ENCODE results near the gene TRMT44.
"Not testable (repeated sequence)": the region's sequence is repeated elsewhere in the genome, so short reads cannot be mapped to it uniquely, and the experiment has no call there.

TRMT44 gene

DNA sequence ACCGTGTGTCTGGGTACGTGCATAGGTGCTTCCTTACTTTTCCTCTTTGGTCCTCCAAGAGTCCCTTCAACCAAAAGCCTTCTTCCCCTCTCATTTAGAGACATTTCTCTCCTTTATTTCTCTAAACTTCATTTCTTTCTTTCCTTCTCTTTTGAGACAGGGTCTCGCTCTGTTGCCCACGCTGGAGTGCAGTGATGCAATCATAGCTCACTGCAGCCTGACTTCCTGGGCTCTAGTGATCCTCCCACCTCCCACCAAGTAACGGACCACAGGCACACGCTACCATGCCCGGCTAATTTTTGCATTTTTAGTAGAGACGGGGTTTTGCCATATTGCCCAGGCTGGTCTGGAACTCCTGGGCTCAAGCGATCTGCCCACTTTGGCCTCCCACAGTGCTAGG is 42.2 kb upstream of the TRMT44 start:
- no peak overlapping the region for H3K9ac ChIP-seq (ENCODE audit: low read depth, low read length)
- H3K4me3 ChIP-seq (ENCODE audit: low read length), result no peak overlapping the region
- WGBS, result 93% methylated on average over 9 of the region's 9 CpGs

DNA sequence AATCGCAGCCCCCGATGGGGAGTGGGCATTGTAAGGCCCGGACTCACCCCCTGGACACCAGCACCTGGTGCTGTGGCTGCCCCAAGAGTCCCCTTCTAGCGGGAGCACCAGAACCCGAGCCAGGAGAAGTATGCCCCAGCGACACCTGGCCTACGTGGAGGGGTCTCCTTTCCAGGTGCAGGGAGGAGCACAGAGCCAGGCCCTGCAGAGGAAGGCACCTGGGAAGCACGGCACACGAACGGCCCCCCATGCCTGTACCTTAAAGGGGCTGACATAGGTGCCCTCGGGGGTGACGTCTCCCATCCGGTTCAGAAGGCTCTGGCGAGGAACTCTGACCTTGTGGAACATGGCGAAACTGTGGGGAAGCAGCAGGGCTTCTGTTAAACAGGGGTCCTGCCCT is 41.3 kb upstream of the TRMT44 start:
- Histone ChIP-seq H3K36me3 (ENCODE audit: insufficient read depth, low read length) (no peaks in the 10 kb centered on the region), H3K4me3 (ENCODE audit: low read length) (no peak overlapping the region), H3K9me3 (ENCODE audit: insufficient read depth, low read depth, low read length) (no peaks in the 10 kb centered on the region), H3K4me1 (ENCODE audit: insufficient read depth, low read length) (peaks cover 5% of the 10 kb centered on the region; the same call in 1 of the 2 replicates), H3K9ac (ENCODE audit: low read depth, low read length) (no peak overlapping the region), H3K27ac (ENCODE audit: low read depth, low read length) (no peak overlapping the region), H3K27me3 (ENCODE audit: insufficient read depth, low read length) (no peaks in the 10 kb centered on the region)
- WGBS, result 91% methylated on average over 15 of the region's 15 CpGs

More for the DNA sequence above, 42.2 kb upstream of the TRMT44 start:
- Histone ChIP-seq H3K9me3 (ENCODE audit: insufficient read depth, low read depth, low read length) (no peaks in the 10 kb centered on the region), H3K27me3 (ENCODE audit: insufficient read depth, low read length) (no peaks in the 10 kb centered on the region), H3K4me1 (ENCODE audit: insufficient read depth, low read length) (peaks cover 13% of the 10 kb centered on the region; the same call in 1 of the 2 replicates), H3K36me3 (ENCODE audit: insufficient read depth, low read length) (no peaks in the 10 kb centered on the region), H3K27ac (ENCODE audit: low read depth, low read length) (no peak overlapping the region)

DNA sequence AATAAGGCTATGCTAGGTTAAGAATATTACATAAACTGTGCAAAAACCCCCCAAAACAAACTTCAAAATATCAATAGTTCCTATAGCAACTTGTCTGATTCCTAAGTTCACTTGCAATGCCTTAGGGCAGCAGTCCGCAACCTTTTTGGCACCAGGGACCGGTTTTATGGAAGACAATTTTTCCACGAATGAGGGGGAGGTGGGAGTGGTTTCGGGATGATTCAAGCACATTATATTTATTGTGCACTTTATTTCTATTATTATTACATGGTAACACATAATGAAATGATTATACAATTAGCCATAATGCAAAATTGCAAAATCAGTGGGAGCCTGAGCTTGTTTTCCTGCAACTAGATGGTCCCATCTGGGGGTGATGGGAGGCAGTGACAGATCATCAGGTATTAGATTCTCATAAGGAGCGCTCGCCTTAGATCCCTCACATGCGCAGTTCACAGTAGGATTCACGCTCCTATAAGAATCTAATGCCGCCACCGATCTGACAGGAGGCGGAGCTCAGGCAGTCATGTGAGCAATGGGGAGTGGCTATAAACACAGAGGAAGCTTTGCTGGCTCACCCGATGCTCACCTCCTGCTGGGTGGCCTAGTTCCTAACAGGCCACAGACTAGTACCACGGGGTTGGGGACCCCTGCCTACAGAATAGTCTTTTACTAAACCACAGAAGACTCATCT is 39.8 kb upstream of the TRMT44 start:
- Histone ChIP-seq H3K9me3 (ENCODE audit: insufficient read depth, low read depth, low read length) (no peaks in the 10 kb centered on the region), H3K4me1 (ENCODE audit: insufficient read depth, low read length) (0 out of 2 replicates have a peak, but pooled peaks cover 5% of the 10 kb centered on the region), H3K9ac (ENCODE audit: low read depth, low read length) (no peak overlapping the region), H3K4me3 (ENCODE audit: low read length) (no peak overlapping the region), H3K27me3 (ENCODE audit: insufficient read depth, low read length) (no peaks in the 10 kb centered on the region), H3K27ac (ENCODE audit: low read depth, low read length) (no peak overlapping the region), H3K36me3 (ENCODE audit: insufficient read depth, low read length) (peaks cover 4% of the 10 kb centered on the region; the same call in 1 of the 2 replicates)
- WGBS, result 91% methylated on average over 12 of the region's 13 CpGs

DNA sequence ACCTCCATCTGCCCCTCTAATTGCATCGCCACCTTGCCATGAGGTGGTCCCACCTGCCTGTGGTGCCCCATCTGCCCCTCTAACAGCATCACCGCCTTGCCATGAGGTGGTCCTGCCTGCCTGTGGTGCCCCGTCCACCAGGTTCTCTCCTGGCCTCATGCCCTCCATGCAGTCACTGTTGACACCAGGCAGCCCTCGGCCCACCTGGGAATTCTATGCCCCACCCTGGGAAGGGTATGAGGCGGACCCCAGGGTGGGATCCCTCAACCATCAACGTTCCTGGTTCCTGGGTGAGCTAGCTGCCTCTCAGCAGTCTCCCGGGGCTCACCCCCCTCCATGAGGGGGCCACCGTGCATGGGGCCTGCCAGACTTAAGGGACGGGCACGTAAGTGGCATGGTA is 38.9 kb upstream of the TRMT44 start:
- H3K27ac ChIP-seq (ENCODE audit: low read depth, low read length), result no peak overlapping the region
- WGBS, result 94% methylated on average over 10 of the region's 10 CpGs

DNA sequence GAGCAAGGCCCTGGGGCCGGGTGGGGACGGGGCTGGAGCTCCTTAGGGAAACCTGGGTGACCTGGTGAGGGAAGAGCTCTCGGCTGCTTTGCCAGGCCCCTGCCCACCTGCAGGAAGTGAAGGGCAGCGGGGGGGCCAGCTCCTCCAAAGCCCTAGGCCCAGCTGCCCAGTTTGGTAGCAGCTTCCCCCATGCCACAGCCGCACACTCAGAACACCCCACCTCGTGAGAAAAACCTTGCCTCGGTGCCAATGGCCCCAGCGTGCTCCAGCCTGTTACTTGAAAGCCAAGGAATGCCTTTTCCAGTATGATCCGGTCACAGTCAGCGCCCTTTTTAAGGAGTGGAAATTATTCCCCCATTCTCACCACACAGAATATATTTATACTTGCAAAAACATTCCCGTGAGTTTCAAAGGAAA is 38.4 kb upstream of the TRMT44 start:
- H3K4me3 ChIP-seq (ENCODE audit: low read length), result no peak overlapping the region
- 0 out of 2 replicates have a peak, but pooled peaks cover under 1% of the 10 kb centered on the region for H3K4me1 ChIP-seq (ENCODE audit: insufficient read depth, low read length)
- H3K27ac ChIP-seq (ENCODE audit: low read depth, low read length), result no peak overlapping the region
- no peaks in the 10 kb centered on the region for H3K27me3 ChIP-seq (ENCODE audit: insufficient read depth, low read length)
- WGBS, result 89% methylated on average over 11 of the region's 11 CpGs
- H3K36me3 ChIP-seq (ENCODE audit: insufficient read depth, low read length), result peaks cover 5% of the 10 kb centered on the region; the same call in 1 of the 2 replicates
- no peak overlapping the region for H3K9ac ChIP-seq (ENCODE audit: low read depth, low read length)
- H3K9me3 ChIP-seq (ENCODE audit: insufficient read depth, low read depth, low read length), result no peaks in the 10 kb centered on the region

More for the DNA sequence above, 38.9 kb upstream of the TRMT44 start:
- no peaks in the 10 kb centered on the region for H3K9me3 ChIP-seq (ENCODE audit: insufficient read depth, low read depth, low read length)
- H3K36me3 ChIP-seq (ENCODE audit: insufficient read depth, low read length), result peaks cover 5% of the 10 kb centered on the region; the same call in 1 of the 2 replicates
- H3K4me1 ChIP-seq (ENCODE audit: insufficient read depth, low read length), result 0 out of 2 replicates have a peak, but pooled peaks cover 5% of the 10 kb centered on the region
- no peaks in the 10 kb centered on the region for H3K27me3 ChIP-seq (ENCODE audit: insufficient read depth, low read length)
- H3K9ac ChIP-seq (ENCODE audit: low read depth, low read length), result no peak overlapping the region
- H3K4me3 ChIP-seq (ENCODE audit: low read length), result no peak overlapping the region

DNA sequence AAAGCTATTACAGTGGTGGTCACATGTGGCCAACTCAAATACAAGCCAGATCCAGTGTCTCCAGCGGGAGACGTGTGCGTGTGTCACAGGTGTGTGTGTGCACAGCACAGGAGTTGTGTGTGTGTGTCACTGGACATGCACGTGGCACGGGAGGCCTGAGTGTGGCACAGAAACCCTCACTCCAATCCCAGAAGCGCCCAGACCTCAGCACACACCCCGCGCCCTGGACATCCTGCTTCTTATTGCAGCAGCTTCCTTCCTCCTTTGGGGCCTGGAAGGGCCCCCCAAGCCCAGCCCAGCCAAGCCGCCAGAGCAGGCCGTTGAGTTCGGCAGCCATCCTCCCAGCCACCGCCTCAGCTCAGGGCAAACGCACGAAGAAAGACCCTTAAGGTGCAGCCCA is 37.9 kb upstream of the TRMT44 start:
- Histone ChIP-seq H3K36me3 (ENCODE audit: insufficient read depth, low read length) (peaks cover 5% of the 10 kb centered on the region; the same call in 1 of the 2 replicates), H3K27ac (ENCODE audit: low read depth, low read length) (no peak overlapping the region), H3K27me3 (ENCODE audit: insufficient read depth, low read length) (no peaks in the 10 kb centered on the region), H3K9me3 (ENCODE audit: insufficient read depth, low read depth, low read length) (no peaks in the 10 kb centered on the region), H3K9ac (ENCODE audit: low read depth, low read length) (no peak overlapping the region), H3K4me3 (ENCODE audit: low read length) (no peak overlapping the region), H3K4me1 (ENCODE audit: insufficient read depth, low read length) (no peaks in the 10 kb centered on the region)
- 94% methylated on average over 14 of the region's 14 CpGs for WGBS

DNA sequence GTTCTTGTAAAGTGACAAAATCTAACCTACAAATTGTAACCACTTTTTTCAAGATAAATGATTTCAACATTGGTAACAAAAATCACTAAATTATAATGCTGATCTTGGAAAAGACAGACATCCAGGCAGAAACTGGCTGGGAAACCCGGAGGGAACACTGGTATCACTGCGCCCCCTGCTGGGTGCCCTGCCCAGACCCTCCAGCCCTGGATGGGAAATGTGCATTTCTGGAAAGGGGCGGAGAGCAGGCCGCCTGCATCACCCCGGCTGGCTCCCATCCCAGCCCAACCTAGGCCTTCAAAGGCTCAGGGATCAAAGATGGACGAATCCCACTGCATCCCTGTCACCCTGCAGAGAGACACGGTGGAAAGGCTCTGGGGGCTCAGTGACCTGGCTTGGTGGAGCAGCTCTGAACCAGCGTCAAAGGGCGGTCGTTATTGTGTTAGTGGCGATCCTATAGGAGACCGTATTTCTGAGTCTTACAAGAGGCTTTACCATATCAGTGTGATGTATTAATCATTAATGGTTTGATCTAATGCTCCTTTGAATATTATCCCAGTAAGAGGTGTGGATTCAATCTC is 37.3 kb upstream of the TRMT44 start:
- no peak overlapping the region for H3K9ac ChIP-seq (ENCODE audit: low read depth, low read length)
- H3K4me3 ChIP-seq (ENCODE audit: low read length), result no peak overlapping the region
- 54% methylated on average over 12 of the region's 12 CpGs for WGBS
- no peak overlapping the region for H3K27ac ChIP-seq (ENCODE audit: low read depth, low read length)
- no peaks in the 10 kb centered on the region for H3K4me1 ChIP-seq (ENCODE audit: insufficient read depth, low read length)
- H3K36me3 ChIP-seq (ENCODE audit: insufficient read depth, low read length), result peaks cover 5% of the 10 kb centered on the region; the same call in 1 of the 2 replicates
- no peaks in the 10 kb centered on the region for H3K9me3 ChIP-seq (ENCODE audit: insufficient read depth, low read depth, low read length)
- no peaks in the 10 kb centered on the region for H3K27me3 ChIP-seq (ENCODE audit: insufficient read depth, low read length)

DNA sequence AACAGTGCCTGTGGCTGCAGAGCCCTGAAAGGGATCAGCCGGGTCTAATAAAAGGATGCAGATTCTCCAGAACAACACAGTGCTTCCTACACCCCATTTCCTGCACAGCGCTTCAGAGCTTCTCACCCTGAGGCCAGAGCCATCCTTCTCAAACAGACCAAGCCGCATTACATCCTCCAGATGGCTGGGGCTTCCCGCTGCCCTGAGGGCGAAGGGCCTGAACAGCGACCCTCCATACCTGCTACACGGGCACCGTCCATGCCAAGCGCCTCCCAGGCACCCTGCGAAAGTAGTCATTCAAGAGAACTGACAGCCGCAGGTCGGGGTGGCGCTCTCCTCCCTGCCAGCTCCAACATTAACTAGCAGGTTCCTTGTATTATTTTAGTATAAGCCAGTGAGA is 36.6 kb upstream of the TRMT44 start:
- Histone ChIP-seq H3K9me3 (ENCODE audit: insufficient read depth, low read depth, low read length) (no peaks in the 10 kb centered on the region), H3K36me3 (ENCODE audit: insufficient read depth, low read length) (peaks cover 5% of the 10 kb centered on the region; the same call in 1 of the 2 replicates), H3K4me1 (ENCODE audit: insufficient read depth, low read length) (no peaks in the 10 kb centered on the region), H3K27ac (ENCODE audit: low read depth, low read length) (no peak overlapping the region), H3K9ac (ENCODE audit: low read depth, low read length) (no peak overlapping the region), H3K27me3 (ENCODE audit: insufficient read depth, low read length) (no peaks in the 10 kb centered on the region), H3K4me3 (ENCODE audit: low read length) (no peak overlapping the region)
- WGBS, result 91% methylated on average over 13 of the region's 13 CpGs

DNA sequence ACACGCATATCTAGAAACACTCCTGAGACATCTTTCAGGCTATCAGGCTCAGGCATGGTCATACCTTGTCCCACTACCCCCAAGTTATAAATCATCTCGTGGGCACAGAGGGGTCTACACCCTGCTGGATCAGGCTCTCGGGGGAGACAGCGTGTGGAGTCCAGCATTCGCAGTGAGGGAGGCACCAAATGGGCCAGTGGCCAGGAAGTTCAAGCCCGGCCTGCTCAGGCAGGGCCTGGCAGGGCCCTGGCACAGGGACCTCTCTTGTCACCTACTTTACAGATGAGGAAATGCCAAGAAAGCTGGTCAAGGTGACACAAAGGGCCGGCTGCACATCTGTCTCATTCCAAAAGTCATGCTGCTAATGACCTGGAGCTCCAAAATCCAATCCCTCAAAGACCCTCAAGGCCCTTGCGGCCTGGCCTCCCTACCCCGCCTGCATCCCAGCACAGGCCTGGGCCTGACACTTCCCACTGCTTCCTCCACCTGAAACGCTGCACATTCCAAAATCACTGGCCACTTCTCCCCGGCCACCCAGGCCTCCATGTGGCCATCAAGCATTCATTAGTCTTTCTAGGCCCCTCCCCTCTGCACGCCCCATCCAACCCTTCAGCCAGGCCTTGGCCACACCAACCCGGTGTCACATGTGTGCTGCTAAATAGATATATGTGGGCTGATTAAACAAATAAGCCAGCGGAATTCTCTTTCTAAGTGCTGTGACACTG is 35.6 kb upstream of the TRMT44 start:
- H3K36me3 ChIP-seq (ENCODE audit: insufficient read depth, low read length), result peaks cover 5% of the 10 kb centered on the region; the same call in 1 of the 2 replicates
- H3K4me1 ChIP-seq (ENCODE audit: insufficient read depth, low read length), result peaks cover under 1% of the 10 kb centered on the region; the same call in 1 of the 2 replicates
- no peak overlapping the region for H3K27ac ChIP-seq (ENCODE audit: low read depth, low read length)
- no peaks in the 10 kb centered on the region for H3K27me3 ChIP-seq (ENCODE audit: insufficient read depth, low read length)
- WGBS, result 92% methylated on average over 14 of the region's 14 CpGs
- H3K9ac ChIP-seq (ENCODE audit: low read depth, low read length), result no peak overlapping the region
- no peaks in the 10 kb centered on the region for H3K9me3 ChIP-seq (ENCODE audit: insufficient read depth, low read depth, low read length)
- no peak overlapping the region for H3K4me3 ChIP-seq (ENCODE audit: low read length)

DNA sequence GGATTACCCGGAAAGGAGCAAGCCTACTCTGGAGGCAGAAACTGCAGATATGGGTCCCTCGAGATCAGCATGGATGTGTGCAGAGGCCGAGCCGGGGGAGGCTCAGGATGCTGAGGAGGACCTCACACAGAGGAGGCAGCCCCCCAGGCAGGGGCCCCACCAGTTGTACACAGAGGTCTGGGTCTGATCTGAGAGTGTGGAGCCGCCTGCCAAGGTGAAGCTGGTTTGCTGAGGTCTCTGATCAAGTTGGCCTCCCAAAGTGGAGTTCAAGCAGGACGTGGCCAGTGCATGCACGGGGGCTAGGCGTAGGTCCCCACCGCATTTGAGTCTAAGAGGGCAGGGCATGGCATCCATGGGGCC is 35.1 kb upstream of the TRMT44 start:
- Histone ChIP-seq H3K4me3 (ENCODE audit: low read length) (no peak overlapping the region), H3K27ac (ENCODE audit: low read depth, low read length) (no peak overlapping the region), H3K9ac (ENCODE audit: low read depth, low read length) (no peak overlapping the region), H3K36me3 (ENCODE audit: insufficient read depth, low read length) (peaks cover 5% of the 10 kb centered on the region; the same call in 1 of the 2 replicates), H3K27me3 (ENCODE audit: insufficient read depth, low read length) (no peaks in the 10 kb centered on the region), H3K9me3 (ENCODE audit: insufficient read depth, low read depth, low read length) (no peaks in the 10 kb centered on the region), H3K4me1 (ENCODE audit: insufficient read depth, low read length) (peaks cover 5% of the 10 kb centered on the region)
- WGBS, result 96% methylated on average over 9 of the region's 9 CpGs

DNA sequence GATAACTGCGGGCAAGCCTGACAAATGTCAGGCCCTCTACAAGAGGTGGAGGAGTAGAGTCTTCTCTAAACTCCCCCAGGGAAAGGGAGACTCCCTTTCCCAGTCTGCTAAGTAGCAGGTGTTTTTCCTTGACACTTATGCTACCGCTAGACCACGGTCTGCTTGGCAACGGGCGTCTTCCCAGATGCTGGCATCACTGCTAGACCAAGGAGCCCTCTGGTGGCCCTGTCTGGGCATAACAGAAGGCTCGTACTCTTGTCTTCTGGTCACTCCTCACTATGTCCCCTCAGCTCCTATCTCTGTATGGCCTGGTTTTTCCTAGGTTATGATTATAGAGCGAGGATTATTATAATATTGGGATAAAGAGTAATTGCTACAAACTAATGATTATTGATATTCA is 33.7 kb upstream of the TRMT44 start:
- H3K9me3 ChIP-seq (ENCODE audit: insufficient read depth, low read depth, low read length); H3K36me3 ChIP-seq (ENCODE audit: insufficient read depth, low read length); H3K27ac ChIP-seq (ENCODE audit: low read depth, low read length); H3K9ac ChIP-seq (ENCODE audit: low read depth, low read length); H3K4me3 ChIP-seq (ENCODE audit: low read length); H3K4me1 ChIP-seq (ENCODE audit: insufficient read depth, low read length); H3K27me3 ChIP-seq (ENCODE audit: insufficient read depth, low read length): not testable (repeated sequence)
- WGBS, result 78% methylated on average over 6 of the region's 7 CpGs

All from HUES64 (cell line).